K562 (cell line): Measurements from ENCODE around the gene SCGB1D1. TPM values are rescaled to one million over a fixed set of nuclear protein-coding genes. Genes with fewer than 3 reads are reported as not detected.

Experiments used
- ATAC-seq: fragments of 200-7000 bp; cut with Tn5 transposase; 3 replicates; pipeline ENCODE4 v1.9.1; 2020; ENCODE audit warnings: moderate library complexity
- BruUV-seq: library from RNA; stranded (reverse); fragments of 400-500 nt; replicated peaks from 2 replicates; lab custom pipeline; 2021; lab: Mats Ljungman, UMichigan
- CTCF ChIA-PET: fragments of 300-600 bp; formaldehyde crosslinking; extraction: SDS; loops from one replicate; lab custom pipeline; 2021; ENCODE audit warnings: low intra/inter-chr PET ratio; lab: Yijun Ruan, JAX
- POLR2A ChIA-PET: fragments of 300-600, 350-650 bp; sonication (Branson Sonifier 250); formaldehyde crosslinking; extraction: SDS; loops from one replicate; lab custom pipeline; 2021; ENCODE audit warnings: antibody characterized with exemption, inconsistent platforms; lab: Yijun Ruan, JAX
- DNase-seq, 4 experiments: peaks; one replicate each; pipeline versions ENCODE4 v3.0.0 to v3.0.0-alpha.2; 2011 to 2018; ENCODE audit warnings: low spot score in 3 of 4, mixed read lengths in 3 of 4; ENCODE audit errors: extremely low read depth in 1 of 4
- FAIRE-seq: peaks from 2 replicates; lab custom pipeline; 2011; peaks lifted over from hg19 to GRCh38; lab: Jason Lieb, UNC
- H2AFZ ChIP-seq: 2 replicates; pipeline ENCODE4 v1.6.0; 2011; ENCODE audit warnings: low read depth, low read length, control low read depth, inconsistent platforms
- H3K27ac ChIP-seq: fragments of 200-600 bp; 3 replicates; pipeline ENCODE4 v1.8.0; 2011; ENCODE audit warnings: low read depth, mild to moderate bottlenecking, control low read depth, inconsistent platforms, low read length, moderate library complexity, mixed read lengths; ENCODE audit errors: extremely low read depth
- H3K27me3 ChIP-seq, 2 experiments: fragments of 300-600 bp in 1 of 2; 2 replicates in 1 of 2; 3 replicates in 1 of 2; pipeline versions ENCODE4 v1.6.0 to v1.8.0; 2011; ENCODE audit warnings: inconsistent platforms in 2 of 2, low read length in 2 of 2, mild to moderate bottlenecking in 1 of 2, mixed read lengths in 1 of 2, moderate library complexity in 1 of 2; ENCODE audit not compliant: control insufficient read depth in 2 of 2, insufficient read depth in 2 of 2
- H3K36me3 ChIP-seq: fragments of 300-600 bp; 3 replicates; pipeline ENCODE4 v1.8.0; 2011; ENCODE audit warnings: mild to moderate bottlenecking, low read length, inconsistent platforms; ENCODE audit not compliant: control insufficient read depth, insufficient read depth
- H3K4me1 ChIP-seq, 2 experiments: fragments of 200-600 bp in 1 of 2; replicated peaks in 1 of 2; 2 replicates in 1 of 2; 3 replicates in 1 of 2; pipeline versions ENCODE4 v1.5.1 to v1.8.0; 2011; ENCODE audit warnings: inconsistent platforms in 2 of 2, low read length in 2 of 2, mild to moderate bottlenecking in 1 of 2, mixed read lengths in 1 of 2, moderate library complexity in 1 of 2; ENCODE audit not compliant: control insufficient read depth in 2 of 2, insufficient read depth in 2 of 2
- H3K4me2 ChIP-seq: 2 replicates; pipeline ENCODE4 v1.6.1; 2011; ENCODE audit warnings: low read length, control low read depth, inconsistent platforms, mixed read lengths; ENCODE audit not compliant: insufficient read depth
- H3K4me3 ChIP-seq: fragments of 200-600 bp; sonication (generic), shearing (Covaris generic); 2 replicates; pipeline ENCODE4 v1.5.1; 2016; ENCODE audit warnings: control low read depth, inconsistent platforms
- H3K79me2 ChIP-seq: fragments of 200-600 bp; 3 replicates; pipeline ENCODE4 v1.8.0; 2011; ENCODE audit warnings: low read length, inconsistent platforms; ENCODE audit not compliant: control insufficient read depth, insufficient read depth
- H3K9ac ChIP-seq, 2 experiments: 2 replicates each; pipeline versions ENCODE4 v1.6.0 to v1.6.1; 2011; ENCODE audit warnings: low read depth in 2 of 2, low read length in 2 of 2, control low read depth in 1 of 2, inconsistent platforms in 1 of 2, mild to moderate bottlenecking in 1 of 2, mixed read lengths in 1 of 2; ENCODE audit not compliant: insufficient read depth in 1 of 2
- H3K9me1 ChIP-seq: one replicate; pipeline ENCODE4 v1.6.0; 2011; ENCODE audit warnings: inconsistent platforms, mild to moderate bottlenecking, low read length, moderate library complexity; ENCODE audit not compliant: control insufficient read depth, insufficient read depth
- H3K9me3 ChIP-seq: replicated peaks from 2 replicates; pipeline ENCODE4 v1.5.1; 2011; ENCODE audit warnings: low read depth, low read length, inconsistent platforms; ENCODE audit not compliant: control insufficient read depth, insufficient read depth
- H4K20me1 ChIP-seq: replicated peaks from 2 replicates; pipeline ENCODE4 v1.6.1; 2011; ENCODE audit warnings: low read length, inconsistent platforms, mixed read lengths; ENCODE audit not compliant: control insufficient read depth, insufficient read depth
- CEBPG ChIP-seq, 3 experiments: fragments of 200-800 bp in 1 of 3; sonication (Bioruptor generic) in 1 of 3; sonication (generic) in 1 of 3; formaldehyde crosslinking in 1 of 3; IDR thresholded peaks in 2 of 3; conservative IDR thresholded peaks in 1 of 3; 2 replicates each; pipeline versions ENCODE4 v1.6.1 to v1.8.0; 2016 to 2022; ENCODE audit warnings: missing compliant biosample characterization in 2 of 3, missing genetic modification characterization in 2 of 3, mild to moderate bottlenecking in 1 of 3, missing genetic modification reagents in 1 of 3
- DNMT1 ChIP-seq: fragments of 450-650 bp; IDR thresholded peaks from 2 replicates; pipeline ENCODE4 v1.6.1; 2016; ENCODE audit warnings: antibody characterized with exemption, mild to moderate bottlenecking
- FOXA1 ChIP-seq: fragments of 450-650 bp; IDR thresholded peaks from 2 replicates; pipeline ENCODE4 v1.6.1; 2016; ENCODE audit warnings: mild to moderate bottlenecking, borderline replicate concordance
- HNRNPH1 ChIP-seq: fragments of 200-400 bp; formaldehyde crosslinking; optimal IDR thresholded peaks from 2 replicates; pipeline ENCODE3; 2017; ENCODE audit warnings: low read depth, mild to moderate bottlenecking, low read length, moderate library complexity
- MAFG ChIP-seq: fragments of 450-650 bp; conservative IDR thresholded peaks from 2 replicates; pipeline ENCODE4 v1.6.1; 2016; ENCODE audit warnings: missing genetic modification characterization, missing compliant biosample characterization
- MIER1 ChIP-seq: fragments of 450-650 bp; IDR thresholded peaks from 2 replicates; pipeline ENCODE4 v1.6.1; 2016; ENCODE audit warnings: antibody characterized with exemption, mild to moderate bottlenecking, low read depth
- POLR2A ChIP-seq: fragments of 450-650 bp; conservative IDR thresholded peaks from 2 replicates; pipeline ENCODE4 v1.6.1; 2016
- SPI1 ChIP-seq: IDR thresholded peaks from 2 replicates; pipeline ENCODE4 v1.6.1; 2011; ENCODE audit warnings: low read depth, low read length, control low read depth, borderline replicate concordance
- ZNF140 ChIP-seq: fragments of 250-450 bp; sonication (Bioruptor Pico); IDR thresholded peaks from 2 replicates; pipeline ENCODE4 v1.8.0; 2021; ENCODE audit warnings: moderate library complexity, mild to moderate bottlenecking, inconsistent platforms
- WGBS: fragments of 100-300 bp; shearing (Covaris generic); methylation state at CpG from one replicate; pipeline ENCODE4 v1.1.6; 2016; ENCODE audit warnings: low coverage, mixed read lengths; ENCODE audit not compliant: insufficient coverage; ENCODE audit errors: missing lambda C conversion rate; 5-methylcytosine and 5-hydroxymethylcytosine counted together
- in situ Hi-C: fragments of 300-500 bp; cut with MboI; formaldehyde crosslinking; loops from 4 replicates; pipeline ENCODE4 v1.15.0; 2018; ENCODE audit warnings: inconsistent platforms, mixed read lengths
- intact Hi-C: fragments of 100-400 bp; cut with micrococcal nuclease; formaldehyde crosslinking; loops from 2 replicates; pipeline ENCODE4 v1.14.2; 2022
- polyA plus RNA-seq, 8 experiments: library from polyadenylated mRNA; depleted of rRNA in 4 of 8; stranded (reverse) in 5 of 8; unstranded in 3 of 8; fragments of >200 nt; fragmentation: Nextera tagmentation in 2 of 8; fragmentation: Illumina TruSeq in 1 of 8; extraction: Ambion mirVana in 2 of 8; extraction: Trizol in 1 of 8; gene quantifications; 2 replicates each; pipeline versions ENCODE4 v1.2.1 to v1.2.3, GENCODE V29; 2011 to 2014; ENCODE audit warnings: inconsistent platforms in 1 of 8, missing spikeins in 1 of 8
- total RNA-seq, 7 experiments: library from RNA; depleted of rRNA in 6 of 7; stranded (reverse); fragments of >200 nt in 6 of 7; fragmentation: Illumina TruSeq in 2 of 7; extraction: Trizol in 2 of 7; gene quantifications; 2 replicates each; pipeline versions ENCODE4 v1.2.1 to v1.2.3, GENCODE V29; 2011 to 2021; ENCODE audit warnings: low replicate concordance in 1 of 7
- TF ChIP-seq, protein P1 (sequence below): fragments of 150-350 bp; conservative IDR thresholded peaks from 2 replicates; pipeline ENCODE4 v1.6.1; 2014; ENCODE audit warnings: low read length

The SCGB1D1 gene
- total and polyA plus RNA-seq, 9 of the 15 experiments (the other 6 are each of a cell fraction or from before 2014, with no cell fraction given), result not detected

DNA sequence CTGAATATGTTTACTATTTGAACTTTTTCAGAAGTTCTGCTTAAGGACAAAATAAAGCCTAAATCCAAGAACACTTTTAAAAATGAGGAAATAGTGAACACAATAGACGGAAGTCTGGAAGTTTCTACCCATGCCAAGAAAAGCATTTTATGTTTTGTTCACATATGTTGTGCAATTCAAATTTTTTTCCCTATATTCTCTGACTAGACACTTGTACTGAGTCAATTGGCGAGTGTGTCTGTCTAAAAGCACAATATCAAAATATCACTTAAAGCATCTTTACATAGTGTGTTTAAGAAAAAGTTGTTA, 37.0 kb upstream of the SCGB1D1 start:
- peaks cover 52% of the 10 kb centered on the region; the same call in 2 of the 3 replicates for H3K36me3 ChIP-seq
- H3K27ac ChIP-seq, result no peak overlapping the region
- no peak for ATAC-seq
- BruUV-seq, result no TSS peak
- ChIA-PET CTCF (no interaction called here), POLR2A (interaction anchor here (2.6 kb wide), 1 partner anchor 14 kb away, joined by 8 read pairs; no protein-coding TSS in a partner anchor)
- no peaks in the 10 kb centered on the region for H4K20me1 ChIP-seq
- no peak overlapping the region for H2AFZ ChIP-seq
- no peaks in the 10 kb centered on the region for H3K4me1 ChIP-seq
- H3K27me3 ChIP-seq, result peaks cover 0 to 4% of the 10 kb centered on the region in 2 experiments; a peak in 1 of 5 replicates
- H3K4me3 ChIP-seq, result no peak overlapping the region
- TF ChIP-seq MAFG (tag) (no peak), HNRNPH1 (no peak), CEBPG (CRISPR knock-in tag; IDR thresholded peaks at IDR 0.05) (no peak), CEBPG (tag; conservative IDR thresholded peaks at IDR 0.05 in 1 of 2, IDR thresholded peaks at IDR 0.05 in 1 of 2) (0 out of 4 replicates have a peak, but pooled peaks of 1 of the 2 experiments have one; percentile 29), ZNF140 (no peak), MIER1 (no peak), POLR2A (0 out of 2 replicates have a peak, but pooled peaks have one; percentile 13), SPI1 (no peak), DNMT1 (no peak), FOXA1 (no peak)
- TF ChIP-seq, protein P1, sequence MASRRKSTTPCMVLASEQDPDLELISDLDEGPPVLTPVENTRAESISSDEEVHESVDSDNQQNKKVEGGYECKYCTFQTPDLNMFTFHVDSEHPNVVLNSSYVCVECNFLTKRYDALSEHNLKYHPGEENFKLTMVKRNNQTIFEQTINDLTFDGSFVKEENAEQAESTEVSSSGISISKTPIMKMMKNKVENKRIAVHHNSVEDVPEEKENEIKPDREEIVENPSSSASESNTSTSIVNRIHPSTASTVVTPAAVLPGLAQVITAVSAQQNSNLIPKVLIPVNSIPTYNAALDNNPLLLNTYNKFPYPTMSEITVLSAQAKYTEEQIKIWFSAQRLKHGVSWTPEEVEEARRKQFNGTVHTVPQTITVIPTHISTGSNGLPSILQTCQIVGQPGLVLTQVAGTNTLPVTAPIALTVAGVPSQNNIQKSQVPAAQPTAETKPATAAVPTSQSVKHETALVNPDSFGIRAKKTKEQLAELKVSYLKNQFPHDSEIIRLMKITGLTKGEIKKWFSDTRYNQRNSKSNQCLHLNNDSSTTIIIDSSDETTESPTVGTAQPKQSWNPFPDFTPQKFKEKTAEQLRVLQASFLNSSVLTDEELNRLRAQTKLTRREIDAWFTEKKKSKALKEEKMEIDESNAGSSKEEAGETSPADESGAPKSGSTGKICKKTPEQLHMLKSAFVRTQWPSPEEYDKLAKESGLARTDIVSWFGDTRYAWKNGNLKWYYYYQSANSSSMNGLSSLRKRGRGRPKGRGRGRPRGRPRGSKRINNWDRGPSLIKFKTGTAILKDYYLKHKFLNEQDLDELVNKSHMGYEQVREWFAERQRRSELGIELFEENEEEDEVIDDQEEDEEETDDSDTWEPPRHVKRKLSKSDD, result no peak
- H3K9me1 ChIP-seq, result no peaks in the 10 kb centered on the region
- H3K4me2 ChIP-seq, result no peak overlapping the region
- H3K9ac ChIP-seq, result no peak overlapping the region
- FAIRE-seq, result peak; percentile 70
- DNase-seq, result no peak
- WGBS, result 96% methylated on average over 2 of the region's 2 CpGs
- intact Hi-C loops, result no loop called here
- H3K79me2 ChIP-seq, result no peaks in the 10 kb centered on the region
- no peaks in the 10 kb centered on the region for H3K9me3 ChIP-seq
- in situ Hi-C loops, result no loop called here
